Body of pancreas (tissue), 4 donors: Measurements from ENCODE around the gene ALPI. TPM values are rescaled to one million over a fixed set of nuclear protein-coding genes. Genes with fewer than 3 reads are reported as not detected.
"Not testable (repeated sequence)": the region's sequence is repeated elsewhere in the genome, so short reads cannot be mapped to it uniquely, and the experiment has no call there.

Experiments used
- ATAC-seq: fragments of 150-250 bp; one replicate; pipeline ENCODE4 v1.9.1; 2016
- DNase-seq, 4 donors: peaks; one replicate each; pipeline ENCODE4 v3.0.0-alpha.2; 2019
- H3K27ac ChIP-seq, 4 donors: fragments of 200-600 bp; sonication (generic); 1 replicate in 3 of 4; 2 replicates in 1 of 4; pipeline versions ENCODE4 v1.5.1 to v1.6.1; 2016 to 2019; ENCODE audit warnings: mild to moderate bottlenecking in 1 of 4, mixed read lengths in 1 of 4, moderate library complexity in 1 of 4
- H3K27me3 ChIP-seq, 2 donors: fragments of 200-600 bp; sonication (generic); one replicate each; pipeline ENCODE4 v1.6.0; 2016; ENCODE audit warnings: mild to moderate bottlenecking in 1 of 2
- H3K36me3 ChIP-seq, 2 donors: fragments of 200-600 bp; sonication (generic); replicated peaks in 1 of 2; 2 replicates each; pipeline ENCODE4 v1.5.1; 2016; ENCODE audit warnings: low read depth in 2 of 2; ENCODE audit not compliant: insufficient read depth in 1 of 2
- H3K4me1 ChIP-seq: fragments of 200-600 bp; sonication (generic); one replicate; pipeline ENCODE4 v1.6.0; 2016
- H3K4me3 ChIP-seq, 2 donors: fragments of 200-600 bp; sonication (generic); 1 replicate in 1 of 2; 2 replicates in 1 of 2; pipeline ENCODE4 v1.5.1; 2016 to 2019
- H3K9me3 ChIP-seq, 3 donors: fragments of 200-600 bp; sonication (generic); 1 replicate in 2 of 3; 2 replicates in 1 of 3; pipeline ENCODE4 v1.5.1; 2016
- CTCF ChIP-seq, 7 experiments: fragments of 450-650 bp in 4 of 7; fragments of 200-600 bp in 3 of 7; sonication (generic) in 3 of 7; IDR thresholded peaks; one replicate each; pipeline ENCODE4 v1.5.1; 2016 to 2019; ENCODE audit warnings: antibody characterized with exemption in 7 of 7
- POLR2A ChIP-seq, 3 donors: fragments of 450-650 bp; IDR thresholded peaks; one replicate each; pipeline ENCODE4 v1.6.1; 2016; ENCODE audit warnings: antibody characterized with exemption in 3 of 3, mild to moderate bottlenecking in 2 of 3
- WGBS, 2 donors: methylation state at CpG; one replicate each; pipeline ENCODE4 v1.1.5; 2017; 5-methylcytosine and 5-hydroxymethylcytosine counted together
- intact Hi-C: fragments of 100-400 bp; cut with DNase I; formaldehyde crosslinking; loops from one replicate; pipeline ENCODE4 v1.15.1; 2023
- total RNA-seq, 2 donors: library from RNA; depleted of rRNA; stranded (reverse); fragments of >200 nt; gene quantifications; one replicate each; pipeline ENCODE4 v1.1.0, GENCODE V29; 2016

ALPI gene
- not detected for total RNA-seq

DNA sequence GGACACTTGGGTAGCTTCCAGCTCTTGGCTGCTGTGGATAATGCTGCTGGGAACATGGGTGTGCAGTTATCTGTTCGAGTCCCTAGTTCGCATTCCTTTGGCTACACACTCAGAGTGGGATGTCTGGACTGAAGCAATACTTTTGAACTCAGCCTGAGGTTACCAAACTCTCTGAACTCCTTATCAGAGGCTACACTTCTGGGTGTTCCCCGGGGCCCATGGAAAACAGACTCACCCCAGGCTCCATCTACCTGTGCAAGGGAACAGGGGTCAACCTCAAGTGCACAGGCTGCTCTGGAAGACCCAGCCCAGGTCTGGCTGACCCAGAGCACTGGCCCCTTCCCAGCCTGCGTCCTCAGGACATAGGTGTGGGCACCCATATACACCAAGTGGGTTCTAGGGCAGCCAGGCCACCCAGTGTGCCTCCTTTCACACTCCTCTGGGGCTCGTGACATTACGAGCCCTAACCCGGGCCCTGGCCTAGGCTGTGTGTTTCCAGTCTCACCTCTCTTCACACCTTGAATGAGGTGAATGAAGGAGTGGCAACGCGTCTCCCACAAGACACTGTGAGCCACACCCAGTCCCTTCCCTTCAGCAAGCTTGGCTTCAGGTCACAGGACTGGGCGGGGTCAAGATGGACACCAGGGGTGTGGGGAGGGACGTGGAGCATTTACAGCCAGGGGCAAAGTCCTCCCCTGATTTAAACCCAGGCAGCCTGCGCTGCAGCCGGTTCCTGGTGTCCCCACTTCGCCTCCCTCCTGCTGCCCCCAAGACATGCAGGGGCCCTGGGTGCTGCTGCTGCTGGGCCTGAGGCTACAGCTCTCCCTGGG, at the start of gene ALPI:
TSS of gene ALPI (plus strand) at position 728 of the 830 bp plus-strand sequence. CDS start at position 775, 47 bp downstream.
- TF ChIP-seq CTCF (IDR thresholded peaks at IDR 0.05): no peak
- no peak for TF ChIP-seq POLR2A (IDR thresholded peaks at IDR 0.05)
- H3K27ac ChIP-seq: no peak within 1 kb of the TSS
- WGBS, 2 donors: 81% methylated on average over 9 to 14 of the region's 14 CpGs
- no peaks in the 10 kb centered on the region for H3K9me3 ChIP-seq
- H3K4me1 ChIP-seq: no peaks in the 10 kb centered on the region
- ATAC-seq (no peak), DNase-seq (no peak)
- peaks cover 0 to 5% of the 10 kb centered on the region in 2 donors for H3K27me3 ChIP-seq
- H3K4me3 ChIP-seq: no peak within 1 kb of the TSS
- H3K36me3 ChIP-seq: no peaks in the 10 kb centered on the region
- intact Hi-C loops: no loop called here

- H3K27me3 ChIP-seq: no peaks in the 10 kb centered on the region
- H3K4me3 ChIP-seq: no peak within 1 kb of the TSS
- no peak for ATAC-seq
- no peak within 1 kb of the TSS for H3K27ac ChIP-seq
- no peaks in the 10 kb centered on the region for H3K4me1 ChIP-seq
- H3K36me3 ChIP-seq: no peaks in the 10 kb centered on the region
- H3K9me3 ChIP-seq: no peaks in the 10 kb centered on the region
- no peak for DNase-seq
- intact Hi-C loops: no loop called here
- 85 to 97% methylated on average over 5 to 17 of the region's 17 CpGs for WGBS, 2 donors
- TF ChIP-seq POLR2A (IDR thresholded peaks at IDR 0.05) (no peak), CTCF (IDR thresholded peaks at IDR 0.05) (no peak)
These were observed 49.2 kb upstream of the ALPI start, which contains the start of gene ALPG for GRCh38 chr2:232406556-232407310. TSS of gene ALPG (plus strand) at chr2:232406844. CDS start at chr2:232406895, 51 bp downstream.

GRCh38 chr2:232407428-232408150, 48.4 kb upstream of the ALPI start:
- H3K27me3 ChIP-seq, H3K27ac ChIP-seq, DNase-seq, ATAC-seq, H3K36me3 ChIP-seq, H3K9me3 ChIP-seq, intact Hi-C loops, H3K4me1 ChIP-seq, H3K4me3 ChIP-seq: not testable (repeated sequence)
- WGBS, 2 donors: 79% methylated on average over 17 of the region's 30 CpGs; no CpG with 5 or more reads in 1 of the 2 donors

- H3K4me3 ChIP-seq, H3K27ac ChIP-seq, H3K27me3 ChIP-seq, intact Hi-C loops, ATAC-seq, H3K9me3 ChIP-seq, H3K36me3 ChIP-seq, H3K4me1 ChIP-seq, DNase-seq: not testable (repeated sequence)
- 77% methylated on average over 9 of the region's 10 CpGs; no CpG with 5 or more reads in 1 of the 2 donors for WGBS, 2 donors
These were observed 47.7 kb upstream of the ALPI start for GRCh38 chr2:232408269-232408668.

DNA sequence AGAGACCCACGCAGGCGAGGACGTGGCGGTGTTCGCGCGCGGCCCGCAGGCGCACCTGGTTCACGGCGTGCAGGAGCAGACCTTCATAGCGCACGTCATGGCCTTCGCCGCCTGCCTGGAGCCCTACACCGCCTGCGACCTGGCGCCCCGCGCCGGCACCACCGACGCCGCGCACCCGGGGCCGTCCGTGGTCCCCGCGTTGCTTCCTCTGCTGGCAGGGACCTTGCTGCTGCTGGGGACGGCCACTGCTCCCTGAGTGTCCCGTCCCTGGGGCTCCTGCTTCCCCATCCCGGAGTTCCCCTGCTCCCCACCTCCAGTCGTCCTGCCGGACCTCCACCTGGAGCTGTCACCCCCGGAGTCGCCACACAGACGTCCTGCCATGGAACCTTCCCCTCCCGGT, 46.3 kb upstream of the ALPI start:
- 43 to 71% methylated on average over 8 to 40 of the region's 40 CpGs for WGBS, 2 donors
- H3K9me3 ChIP-seq, H3K27me3 ChIP-seq, intact Hi-C loops, DNase-seq, H3K36me3 ChIP-seq, H3K27ac ChIP-seq, H3K4me3 ChIP-seq, ATAC-seq, H3K4me1 ChIP-seq: not testable (repeated sequence)
